Osteocyte (in vitro differentiated cells): ENCODE data around the gene DHRS7C. TPM values are rescaled to one million over a fixed set of nuclear protein-coding genes. Genes with fewer than 3 reads are reported as not detected.
"Not testable (repeated sequence)": the region's sequence is repeated elsewhere in the genome, so short reads cannot be mapped to it uniquely, and the experiment has no call there.

Experiments
- DNase-seq: peaks from one replicate; pipeline ENCODE4 v3.0.0; 2021; ENCODE audit warnings: mixed read lengths; ENCODE audit not compliant: unreplicated experiment; ENCODE audit errors: extremely low spot score
- H3K27ac Mint-ChIP-seq: one replicate; pipeline ENCODE4 v1.8.0; 2021; ENCODE audit warnings: mild to moderate bottlenecking, mixed read lengths; ENCODE audit not compliant: unreplicated experiment
- H3K27me3 Mint-ChIP-seq: one replicate; pipeline ENCODE4 v1.8.0; 2021; ENCODE audit warnings: mixed read lengths; ENCODE audit not compliant: unreplicated experiment
- H3K36me3 Mint-ChIP-seq: one replicate; pipeline ENCODE4 v1.8.0; 2021; ENCODE audit warnings: mixed read lengths; ENCODE audit not compliant: unreplicated experiment
- H3K4me1 Mint-ChIP-seq: one replicate; pipeline ENCODE4 v1.8.0; 2021; ENCODE audit warnings: mixed read lengths; ENCODE audit not compliant: unreplicated experiment
- H3K4me3 Mint-ChIP-seq: one replicate; pipeline ENCODE4 v1.8.0; 2021; ENCODE audit warnings: mild to moderate bottlenecking, moderate library complexity, mixed read lengths; ENCODE audit not compliant: unreplicated experiment
- H3K9me3 Mint-ChIP-seq: one replicate; pipeline ENCODE4 v1.8.0; 2021; ENCODE audit warnings: mixed read lengths; ENCODE audit not compliant: unreplicated experiment
- CTCF ChIP-seq: fragments of 200-600 bp; sonication (generic); IDR thresholded peaks from 2 replicates; pipeline ENCODE4 v1.5.0; 2021; ENCODE audit warnings: antibody characterized with exemption, mild to moderate bottlenecking, moderate library complexity
- total RNA-seq: library from RNA; stranded (reverse); gene quantifications from 2 replicates; pipeline ENCODE4 v1.2.1, GENCODE V29; 2021

The DHRS7C gene
- total RNA-seq, 1 donor from 2014 or later: not detected

- no peak for TF ChIP-seq CTCF
- Mint-ChIP-seq H3K4me1 (peaks cover 9% of the 10 kb centered on the region), H3K9me3 (no peaks in the 10 kb centered on the region), H3K27ac (no peak overlapping the region), H3K4me3 (no peak overlapping the region), H3K36me3 (no peaks in the 10 kb centered on the region), H3K27me3 (no peaks in the 10 kb centered on the region)
- no peak for DNase-seq
Observed at GRCh38 chr17:9790316-9790715, 1.1 kb downstream of the DHRS7C start.

DNA sequence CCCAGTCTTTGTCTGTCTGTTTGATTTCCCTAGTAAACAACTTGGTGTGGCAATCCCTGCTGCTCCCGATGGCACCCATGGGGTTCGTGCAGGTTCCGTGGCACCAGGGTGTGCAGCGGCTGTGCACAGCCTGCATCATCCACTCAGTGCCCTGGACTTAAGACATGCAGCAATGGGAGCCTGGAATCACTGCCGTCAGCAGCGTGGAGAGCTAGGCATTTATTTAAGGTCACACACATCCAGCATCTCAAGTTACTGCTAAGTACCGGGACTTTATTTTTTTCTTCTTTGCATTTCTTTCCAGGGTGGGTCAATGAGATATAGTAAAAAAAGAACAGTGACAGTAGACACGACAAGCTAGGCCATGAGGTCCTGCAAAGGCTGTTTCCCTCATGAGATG is 2.8 kb downstream of the DHRS7C start:
- DNase-seq: no peak
- Mint-ChIP-seq H3K4me3 (no peak overlapping the region), H3K9me3 (no peaks in the 10 kb centered on the region), H3K27ac (no peak overlapping the region), H3K27me3 (no peaks in the 10 kb centered on the region), H3K4me1 (peaks cover 9% of the 10 kb centered on the region), H3K36me3 (no peaks in the 10 kb centered on the region)
- no peak for TF ChIP-seq CTCF

DNA sequence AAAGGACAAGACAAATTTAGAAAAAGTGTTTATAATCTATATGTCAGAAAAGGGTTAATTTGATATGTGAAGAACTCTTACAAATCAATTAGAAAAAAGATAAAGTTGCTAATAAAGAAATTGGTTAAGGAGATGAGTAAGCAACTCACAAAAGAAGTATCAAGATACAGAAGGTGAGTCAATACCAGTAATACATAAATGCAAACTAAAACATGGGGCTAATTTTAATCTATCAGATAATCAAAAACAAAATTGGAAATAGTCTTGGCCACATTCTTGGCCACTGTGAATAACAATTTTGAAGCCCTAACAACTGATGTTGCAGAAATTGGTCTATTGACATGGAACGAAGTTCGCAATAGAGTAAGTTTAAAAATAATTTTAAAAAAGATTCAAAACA is 6.8 kb downstream of the DHRS7C start:
- H3K36me3 Mint-ChIP-seq: no peaks in the 10 kb centered on the region
- H3K4me1 Mint-ChIP-seq: peaks cover 6% of the 10 kb centered on the region
- TF ChIP-seq CTCF: no peak
- H3K27me3 Mint-ChIP-seq: peaks cover 30% of the 10 kb centered on the region
- H3K4me3 Mint-ChIP-seq: no peak overlapping the region
- no peak for DNase-seq
- H3K9me3 Mint-ChIP-seq: no peaks in the 10 kb centered on the region
- H3K27ac Mint-ChIP-seq: no peak overlapping the region

DNA sequence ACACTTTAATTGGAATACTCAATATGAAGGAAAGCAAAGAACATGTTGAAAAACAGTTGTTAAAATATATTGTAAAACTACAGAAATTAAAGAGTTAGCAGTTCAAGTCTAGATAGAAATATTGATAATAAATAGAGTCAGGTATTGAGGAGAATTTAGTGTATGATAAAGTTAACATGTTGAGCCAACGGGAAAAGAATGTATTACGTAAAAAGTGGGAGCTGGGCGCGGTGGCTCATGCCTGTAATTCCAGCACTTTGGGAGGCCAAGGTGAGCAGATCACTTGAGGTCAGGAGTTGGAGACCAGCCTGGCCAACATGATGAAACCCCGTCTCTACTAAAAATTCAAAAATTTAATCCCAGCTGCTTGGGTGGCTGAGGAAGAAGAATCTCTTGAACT is 7.9 kb downstream of the DHRS7C start:
- H3K27me3 Mint-ChIP-seq: peaks cover 38% of the 10 kb centered on the region
- H3K4me1 Mint-ChIP-seq, H3K9me3 Mint-ChIP-seq, H3K27ac Mint-ChIP-seq, H3K36me3 Mint-ChIP-seq, DNase-seq, H3K4me3 Mint-ChIP-seq: not testable (repeated sequence)

DNA sequence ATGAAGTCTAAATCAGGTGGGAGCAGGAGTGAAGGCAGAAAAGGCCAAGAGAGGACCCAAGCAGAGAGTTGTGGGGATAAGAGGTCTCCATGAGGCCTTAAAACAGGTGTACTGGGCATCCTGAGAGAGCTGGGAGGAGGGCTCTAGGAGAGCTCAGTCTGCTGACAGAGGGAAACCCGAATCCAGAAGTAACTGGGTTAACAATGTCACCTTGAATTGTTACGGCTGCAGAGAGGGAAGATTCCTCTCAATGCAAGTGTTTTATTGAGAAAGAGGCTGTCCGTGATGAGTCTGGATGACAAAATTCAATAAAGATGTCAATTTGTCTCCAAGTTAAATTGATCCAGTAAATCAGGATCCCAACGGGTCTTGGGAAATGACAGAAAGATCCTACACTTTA is 8.3 kb downstream of the DHRS7C start:
- Mint-ChIP-seq H3K27me3 (peaks cover 40% of the 10 kb centered on the region), H3K9me3 (no peaks in the 10 kb centered on the region), H3K4me3 (no peak overlapping the region), H3K27ac (no peak overlapping the region), H3K36me3 (no peaks in the 10 kb centered on the region), H3K4me1 (peaks cover 3% of the 10 kb centered on the region)
- DNase-seq: no peak
- TF ChIP-seq CTCF: no peak

DNA sequence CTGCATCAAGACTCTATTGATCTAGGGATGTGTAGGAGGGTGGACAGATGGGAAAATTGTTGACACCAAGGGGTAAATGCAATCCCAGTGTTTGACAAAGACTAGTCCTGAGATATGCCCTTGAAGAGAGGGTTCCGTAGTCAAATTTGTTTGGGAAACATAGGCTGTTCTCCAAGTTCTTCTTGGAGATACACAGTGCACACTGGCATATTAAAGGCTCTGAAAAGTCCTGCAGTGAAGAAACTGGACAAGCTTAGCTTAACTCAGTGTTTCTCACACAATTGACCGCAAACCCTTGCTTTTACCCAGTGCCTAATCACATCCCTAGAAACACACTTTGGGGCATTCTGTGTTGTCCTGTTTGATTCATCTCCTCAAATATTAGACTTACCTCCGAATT is 10.8 kb downstream of the DHRS7C start:
- no peak for TF ChIP-seq CTCF
- no peak overlapping the region for H3K4me3 Mint-ChIP-seq
- H3K36me3 Mint-ChIP-seq: no peaks in the 10 kb centered on the region
- no peak overlapping the region for H3K27ac Mint-ChIP-seq
- H3K9me3 Mint-ChIP-seq: peaks cover 3% of the 10 kb centered on the region
- peaks cover 54% of the 10 kb centered on the region for H3K27me3 Mint-ChIP-seq
- no peak for DNase-seq
- H3K4me1 Mint-ChIP-seq: peaks cover 3% of the 10 kb centered on the region
